BE2C (cell line): ENCODE results near the gene STAG1. TPM values are rescaled to one million over a fixed set of nuclear protein-coding genes. Genes with fewer than 3 reads are reported as not detected.
"Not testable (repeated sequence)": the region's sequence is repeated elsewhere in the genome, so short reads cannot be mapped to it uniquely, and the experiment has no call there.

Experiments used
- DNase-seq: peaks from one replicate; pipeline ENCODE4 v3.0.0-alpha.2; 2020
- H3K27me3 ChIP-seq: fragments of 250-450 bp; sonication (Bioruptor Pico); 2 replicates; pipeline ENCODE4 v1.5.1; 2020; ENCODE audit warnings: mild to moderate bottlenecking
- H3K36me3 ChIP-seq: fragments of 250-450 bp; sonication (Bioruptor Pico); 2 replicates; pipeline ENCODE4 v1.5.1; 2020; ENCODE audit warnings: mild to moderate bottlenecking
- H3K4me1 ChIP-seq: fragments of 250-450 bp; sonication (Bioruptor Pico); 2 replicates; pipeline ENCODE4 v1.5.1; 2020
- H3K4me3 ChIP-seq: 2 replicates; pipeline ENCODE4 v1.5.1; 2011; ENCODE audit warnings: low read depth, low read length
- H3K9me3 ChIP-seq: fragments of 250-450 bp; sonication (Bioruptor Pico); 2 replicates; pipeline ENCODE4 v1.5.1; 2020
- polyA plus RNA-seq: library from polyadenylated mRNA; unstranded; fragments of >200 nt; gene quantifications from one replicate; pipeline ENCODE4 v1.2.1, GENCODE V29; 2012; ENCODE audit warnings: low read depth, missing spikeins; ENCODE audit not compliant: insufficient read length, insufficient read depth
- TF ChIP-seq, protein P1 (sequence below): IDR thresholded peaks from 2 replicates; pipeline ENCODE4 v1.5.1; 2012; ENCODE audit warnings: mild to moderate bottlenecking, low read depth, low read length

The STAG1 gene
- 10.4 TPM for polyA plus RNA-seq

GRCh38 chr3:136752172-136752421 lies at the start of gene STAG1:
Gene STAG1, minus strand, starts transcription at chr3:136752378. Its CDS starts 121,480 bp downstream, at chr3:136630898.
- H3K4me1 ChIP-seq, result no peaks in the 10 kb centered on the region
- H3K27me3 ChIP-seq, result no peaks in the 10 kb centered on the region
- H3K36me3 ChIP-seq, result no peaks in the 10 kb centered on the region
- H3K4me3 ChIP-seq, result peak within 1 kb of the TSS; percentile 95
- H3K9me3 ChIP-seq, result no peaks in the 10 kb centered on the region
- no peak for DNase-seq
- TF ChIP-seq, protein P1, sequence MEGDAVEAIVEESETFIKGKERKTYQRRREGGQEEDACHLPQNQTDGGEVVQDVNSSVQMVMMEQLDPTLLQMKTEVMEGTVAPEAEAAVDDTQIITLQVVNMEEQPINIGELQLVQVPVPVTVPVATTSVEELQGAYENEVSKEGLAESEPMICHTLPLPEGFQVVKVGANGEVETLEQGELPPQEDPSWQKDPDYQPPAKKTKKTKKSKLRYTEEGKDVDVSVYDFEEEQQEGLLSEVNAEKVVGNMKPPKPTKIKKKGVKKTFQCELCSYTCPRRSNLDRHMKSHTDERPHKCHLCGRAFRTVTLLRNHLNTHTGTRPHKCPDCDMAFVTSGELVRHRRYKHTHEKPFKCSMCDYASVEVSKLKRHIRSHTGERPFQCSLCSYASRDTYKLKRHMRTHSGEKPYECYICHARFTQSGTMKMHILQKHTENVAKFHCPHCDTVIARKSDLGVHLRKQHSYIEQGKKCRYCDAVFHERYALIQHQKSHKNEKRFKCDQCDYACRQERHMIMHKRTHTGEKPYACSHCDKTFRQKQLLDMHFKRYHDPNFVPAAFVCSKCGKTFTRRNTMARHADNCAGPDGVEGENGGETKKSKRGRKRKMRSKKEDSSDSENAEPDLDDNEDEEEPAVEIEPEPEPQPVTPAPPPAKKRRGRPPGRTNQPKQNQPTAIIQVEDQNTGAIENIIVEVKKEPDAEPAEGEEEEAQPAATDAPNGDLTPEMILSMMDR, result peak; percentile 85

- H3K4me1 ChIP-seq, result not testable (repeated sequence)
Measured at GRCh38 chr3:136801146-136801545, 49.0 kb upstream of the STAG1 start.

DNA sequence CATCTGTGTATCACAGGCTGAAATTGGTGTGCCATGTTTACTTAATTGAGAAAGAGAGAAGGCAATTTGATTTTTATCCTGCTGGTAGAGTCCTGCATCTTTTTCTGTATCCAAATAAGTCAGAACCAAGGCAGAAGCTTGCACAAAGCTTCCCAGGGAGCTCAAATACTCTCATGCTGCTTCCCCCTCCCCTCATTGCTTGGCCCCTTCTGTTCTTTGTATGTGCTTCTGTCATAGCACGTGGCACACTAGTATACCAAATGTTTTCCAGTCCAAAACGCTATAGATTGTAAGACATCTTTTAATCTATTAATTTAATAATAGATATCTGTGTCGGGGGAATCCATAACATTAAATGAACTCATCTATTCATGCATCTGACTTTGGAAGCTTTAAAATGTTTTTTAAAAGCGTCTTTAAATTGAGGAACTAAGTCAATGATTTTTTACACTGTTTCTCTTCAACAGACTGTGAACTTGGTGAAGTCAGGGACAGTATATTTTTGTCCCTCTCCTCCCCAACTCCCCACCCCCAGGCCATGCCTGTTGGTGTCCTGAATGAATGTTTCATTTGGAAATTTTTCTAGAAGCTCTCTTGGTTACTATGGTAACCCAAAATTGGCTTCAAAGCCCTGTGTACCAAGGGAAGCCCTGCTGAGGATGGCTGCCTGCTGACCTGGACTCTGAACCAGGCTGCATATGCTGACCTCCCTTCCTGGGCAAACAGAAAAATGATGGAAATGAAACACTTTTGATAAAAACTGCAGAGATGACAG lies 40.6 kb upstream of the STAG1 start:
- Histone ChIP-seq H3K4me1 (no peaks in the 10 kb centered on the region), H3K4me3 (no peak overlapping the region), H3K27me3 (no peaks in the 10 kb centered on the region), H3K36me3 (no peaks in the 10 kb centered on the region), H3K9me3 (no peaks in the 10 kb centered on the region)
- no peak for DNase-seq
- TF ChIP-seq, protein P1, result no peak

More at GRCh38 chr3:136801146-136801545, 49.0 kb upstream of the STAG1 start:
- not testable (repeated sequence) for H3K4me3 ChIP-seq, H3K36me3 ChIP-seq, H3K27me3 ChIP-seq, H3K9me3 ChIP-seq, DNase-seq

DNA sequence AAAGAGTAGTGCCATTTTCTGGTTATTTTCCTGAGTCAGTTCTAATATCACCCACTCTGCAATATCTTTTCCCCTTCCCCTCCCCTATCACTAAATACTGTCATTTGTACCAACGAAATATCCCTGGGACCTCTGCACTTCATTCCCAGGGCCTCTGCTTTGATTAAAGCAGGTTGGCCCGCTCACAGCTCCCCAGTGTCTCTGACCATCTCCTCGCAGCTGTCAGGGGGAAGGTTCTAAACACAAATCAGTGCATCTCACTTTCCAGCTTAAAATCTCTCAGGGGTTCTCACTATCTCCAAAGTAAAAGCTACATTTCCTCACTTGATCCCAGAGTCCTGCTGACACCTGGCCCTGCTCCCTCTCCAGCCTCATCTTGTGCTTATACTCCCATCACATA lies 38.6 kb upstream of the STAG1 start:
- Histone ChIP-seq H3K27me3 (no peaks in the 10 kb centered on the region), H3K36me3 (no peaks in the 10 kb centered on the region), H3K9me3 (no peaks in the 10 kb centered on the region), H3K4me3 (no peak overlapping the region), H3K4me1 (peaks cover 8% of the 10 kb centered on the region)
- TF ChIP-seq, protein P1, result no peak
- DNase-seq, result no peak

GRCh38 chr3:136789976-136790375 lies 37.8 kb upstream of the STAG1 start:
- Histone ChIP-seq H3K9me3 (no peaks in the 10 kb centered on the region; the same call in 1 of the 2 replicates), H3K4me1 (peaks cover 8% of the 10 kb centered on the region), H3K27me3 (no peaks in the 10 kb centered on the region), H3K4me3 (no peak overlapping the region), H3K36me3 (no peaks in the 10 kb centered on the region)
- TF ChIP-seq, protein P1, result no peak
- DNase-seq, result no peak

- Histone ChIP-seq H3K4me1 (peaks cover 8% of the 10 kb centered on the region), H3K9me3 (no peaks in the 10 kb centered on the region; the same call in 1 of the 2 replicates), H3K36me3 (no peaks in the 10 kb centered on the region), H3K4me3 (no peak overlapping the region), H3K27me3 (no peaks in the 10 kb centered on the region)
- TF ChIP-seq, protein P1, result no peak
- no peak for DNase-seq
Measured at GRCh38 chr3:136788154-136788553, 36.0 kb upstream of the STAG1 start.
